AG09319 (cell line): ENCODE results near the gene EFCAB6.

ENCODE experiments used
- DNase-seq: peaks from one replicate; pipeline ENCODE4 v3.0.0-alpha.2; 2010; ENCODE audit warnings: low read depth; ENCODE audit errors: extremely low read depth
- CTCF ChIP-seq: IDR thresholded peaks from 2 replicates; pipeline ENCODE4 v1.5.1; 2011; ENCODE audit warnings: low read depth, mild to moderate bottlenecking, inconsistent platforms, low read length, moderate library complexity

The EFCAB6 gene

GRCh38 chr22:43554259-43554636, 257.9 kb downstream of the EFCAB6 start:
- no peak for DNase-seq
- TF ChIP-seq CTCF, result no peak

DNA sequence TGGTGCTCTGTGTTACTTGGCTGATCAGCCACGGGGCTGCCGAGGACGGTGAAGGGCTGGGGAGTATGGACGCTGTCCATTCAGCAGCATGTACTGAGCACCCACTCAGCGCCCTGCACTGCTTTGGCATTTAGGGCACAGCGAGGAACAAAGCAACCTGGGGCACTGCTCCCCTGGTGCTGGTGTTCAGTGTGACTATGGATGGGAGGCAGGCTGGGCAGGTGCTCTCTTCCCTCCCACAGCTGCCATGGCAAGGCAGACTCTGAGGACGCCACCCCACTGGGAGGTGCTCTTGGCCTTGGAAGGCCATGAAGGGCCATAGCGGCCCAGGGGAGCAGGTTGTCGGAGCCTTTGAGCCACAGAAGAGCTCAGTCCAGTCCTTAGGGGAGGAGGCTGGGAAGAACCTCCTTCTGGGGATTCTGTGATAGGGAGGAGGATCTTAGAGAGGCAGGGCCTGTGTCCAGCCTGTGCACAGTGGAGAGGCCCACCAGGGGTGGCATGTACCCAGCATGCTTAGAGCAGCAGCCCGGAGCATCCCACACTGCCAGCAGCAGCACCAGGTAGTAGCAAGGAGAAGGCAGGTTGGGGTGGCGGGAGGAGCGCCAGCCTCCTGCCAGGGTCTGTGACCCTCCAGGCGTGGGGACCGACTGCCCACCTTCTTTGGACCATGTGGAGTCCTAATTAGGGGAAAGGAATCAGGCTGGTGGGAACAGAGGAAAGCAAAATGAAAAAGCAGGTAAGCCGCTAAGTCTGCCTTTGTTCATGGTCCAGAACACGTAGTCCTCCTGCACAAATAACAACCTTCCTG, 258.4 kb downstream of the EFCAB6 start:
- no peak for TF ChIP-seq CTCF
- DNase-seq, result no peak

DNA sequence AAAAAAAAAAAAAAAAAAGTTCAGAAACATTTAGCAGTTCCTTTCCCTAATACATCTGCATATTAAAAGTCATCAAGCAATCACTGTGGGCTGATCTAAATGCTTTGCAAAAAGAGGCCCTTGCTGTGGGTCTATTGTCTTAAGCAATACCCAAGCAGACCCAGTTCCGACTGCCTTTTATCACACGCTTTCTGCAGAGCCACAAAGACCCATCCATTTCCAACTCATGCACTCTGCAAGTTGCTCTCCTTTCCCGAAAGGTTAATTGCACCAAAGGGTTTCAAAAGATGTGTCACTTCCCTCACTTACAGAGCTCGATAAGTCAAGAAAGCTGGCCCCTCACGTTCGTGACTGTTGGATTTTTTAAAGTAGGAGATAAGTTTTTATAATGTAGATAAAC, 261.4 kb downstream of the EFCAB6 start:
- TF ChIP-seq CTCF, result no peak
- DNase-seq, result no peak

- TF ChIP-seq CTCF, result no peak
Measured at GRCh38 chr22:43550024-43550620, 262.0 kb downstream of the EFCAB6 start.

GRCh38 chr22:43546186-43546585, 265.9 kb downstream of the EFCAB6 start:
- no peak for DNase-seq

More at GRCh38 chr22:43550024-43550620, 262.0 kb downstream of the EFCAB6 start:
- no peak for DNase-seq

DNA sequence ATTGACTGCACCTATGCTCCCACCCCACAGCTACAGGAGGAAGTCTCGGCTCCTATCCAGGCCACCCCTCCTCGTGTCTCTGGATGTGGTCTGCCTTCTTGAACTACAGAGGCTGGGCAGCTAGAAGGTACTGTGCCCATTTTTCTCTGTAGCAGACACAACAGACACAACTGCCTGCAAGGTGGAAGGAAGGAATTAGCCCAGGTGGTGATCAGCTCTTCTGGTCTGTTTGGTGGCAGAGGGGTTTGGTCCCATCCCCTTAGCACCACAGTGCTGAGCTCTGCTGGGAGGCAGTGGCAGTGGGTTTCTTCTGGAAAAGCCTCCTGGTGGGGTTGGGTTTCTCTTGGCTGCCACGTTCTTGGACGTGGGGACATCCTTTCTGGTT, 267.8 kb downstream of the EFCAB6 start:
- no peak for DNase-seq
- no peak for TF ChIP-seq CTCF

More at GRCh38 chr22:43546186-43546585, 265.9 kb downstream of the EFCAB6 start:
- no peak for TF ChIP-seq CTCF

GRCh38 chr22:43543522-43544288, 268.4 kb downstream of the EFCAB6 start:
- DNase-seq, result no peak
- TF ChIP-seq CTCF, result no peak
